ENCODE data around the gene DNA2. TPM values are rescaled to one million over a fixed set of nuclear protein-coding genes. Genes with fewer than 3 reads are reported as not detected.

The DNA2 gene
- polyA plus RNA-seq, 1 of the 3 experiments (the other 2 are of a cell fraction), result 2.5 TPM

GRCh38 chr10:68385740-68386139, 86.0 kb downstream of the DNA2 start:
- no peaks in the 10 kb centered on the region for H3K4me1 ChIP-seq (ENCODE audit: control insufficient read depth in 1 of 2, insufficient read depth in 2 of 2, low read depth in 1 of 2, low read length in 1 of 2)
- no peaks in the 10 kb centered on the region for H3K9me2 ChIP-seq
- peaks cover 9% of the 10 kb centered on the region for H3F3A ChIP-seq (replicated peaks; ENCODE audit: insufficient read depth)
- 83% methylated on average over 2 of the region's 2 CpGs for WGBS (ENCODE audit: low lambda C conversion rate)
- CTCF ChIA-PET, result interaction anchor here (0.7 to 1.9 kb wide), 4 partner anchors 12 to 369 kb away, joined by 3 to 5 read pairs (median 3); partner anchors contain the start of gene RUFY2
- H3K27me3 ChIP-seq (ENCODE audit: insufficient read depth), result no peaks in the 10 kb centered on the region
- no peak overlapping the region for H3K4me2 ChIP-seq
- no peaks in the 10 kb centered on the region for H3K79me2 ChIP-seq (ENCODE audit: insufficient read depth)
- H3K4me3 ChIP-seq (ENCODE audit: low read depth in 2 of 2, low read length in 1 of 2), result no peak overlapping the region
- H2AFZ ChIP-seq (ENCODE audit: low read depth), result no peak overlapping the region
- POLR2A ChIA-PET, result no interaction called here
- H3K36me3 ChIP-seq (replicated peaks in 1 of 2; ENCODE audit: control insufficient read depth in 1 of 2, insufficient read depth in 2 of 2, low read length in 1 of 2), result peaks cover 22 to 78% of the 10 kb centered on the region in 2 experiments
- no peaks in the 10 kb centered on the region for H4K20me1 ChIP-seq (ENCODE audit: insufficient read depth)
- H3K9ac ChIP-seq, result no peak overlapping the region
- no peaks in the 10 kb centered on the region for H3K9me3 ChIP-seq
- no peak for TF ChIP-seq RFX5 (IDR thresholded peaks at IDR 0.05; ENCODE audit: low read length)
- TF ChIP-seq GATA2 (CRISPR knock-in tag; IDR thresholded peaks at IDR 0.05), result no peak
- TF ChIP-seq TEAD4 (IDR thresholded peaks at IDR 0.05; ENCODE audit: borderline replicate concordance, insufficient read depth), result no peak
- TF ChIP-seq CHD2 (IDR thresholded peaks at IDR 0.05; ENCODE audit: low read length, partially characterized antibody), result no peak
- no peak for TF ChIP-seq EZH2phosphoT487 (IDR thresholded peaks at IDR 0.05; ENCODE audit: borderline replicate concordance, low read depth)
- TF ChIP-seq YY1 (IDR thresholded peaks at IDR 0.05; ENCODE audit: low read depth), result no peak
- TF ChIP-seq NFIC (IDR thresholded peaks at IDR 0.05; ENCODE audit: borderline replicate concordance), result no peak
- TF ChIP-seq, protein P1, sequence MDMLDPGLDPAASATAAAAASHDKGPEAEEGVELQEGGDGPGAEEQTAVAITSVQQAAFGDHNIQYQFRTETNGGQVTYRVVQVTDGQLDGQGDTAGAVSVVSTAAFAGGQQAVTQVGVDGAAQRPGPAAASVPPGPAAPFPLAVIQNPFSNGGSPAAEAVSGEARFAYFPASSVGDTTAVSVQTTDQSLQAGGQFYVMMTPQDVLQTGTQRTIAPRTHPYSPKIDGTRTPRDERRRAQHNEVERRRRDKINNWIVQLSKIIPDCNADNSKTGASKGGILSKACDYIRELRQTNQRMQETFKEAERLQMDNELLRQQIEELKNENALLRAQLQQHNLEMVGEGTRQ (IDR thresholded peaks at IDR 0.05; ENCODE audit: borderline replicate concordance, low read depth, low read length), result no peak
- no peak for TF ChIP-seq TCF12 (IDR thresholded peaks at IDR 0.05)
- TF ChIP-seq FOXM1 (IDR thresholded peaks at IDR 0.05; ENCODE audit: low read depth), result no peak
- TF ChIP-seq, protein P2, sequence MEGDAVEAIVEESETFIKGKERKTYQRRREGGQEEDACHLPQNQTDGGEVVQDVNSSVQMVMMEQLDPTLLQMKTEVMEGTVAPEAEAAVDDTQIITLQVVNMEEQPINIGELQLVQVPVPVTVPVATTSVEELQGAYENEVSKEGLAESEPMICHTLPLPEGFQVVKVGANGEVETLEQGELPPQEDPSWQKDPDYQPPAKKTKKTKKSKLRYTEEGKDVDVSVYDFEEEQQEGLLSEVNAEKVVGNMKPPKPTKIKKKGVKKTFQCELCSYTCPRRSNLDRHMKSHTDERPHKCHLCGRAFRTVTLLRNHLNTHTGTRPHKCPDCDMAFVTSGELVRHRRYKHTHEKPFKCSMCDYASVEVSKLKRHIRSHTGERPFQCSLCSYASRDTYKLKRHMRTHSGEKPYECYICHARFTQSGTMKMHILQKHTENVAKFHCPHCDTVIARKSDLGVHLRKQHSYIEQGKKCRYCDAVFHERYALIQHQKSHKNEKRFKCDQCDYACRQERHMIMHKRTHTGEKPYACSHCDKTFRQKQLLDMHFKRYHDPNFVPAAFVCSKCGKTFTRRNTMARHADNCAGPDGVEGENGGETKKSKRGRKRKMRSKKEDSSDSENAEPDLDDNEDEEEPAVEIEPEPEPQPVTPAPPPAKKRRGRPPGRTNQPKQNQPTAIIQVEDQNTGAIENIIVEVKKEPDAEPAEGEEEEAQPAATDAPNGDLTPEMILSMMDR (IDR thresholded peaks at IDR 0.05), result no peak
- no peak for TF ChIP-seq POLR2AphosphoS5 (IDR thresholded peaks at IDR 0.05; ENCODE audit: low read depth, low read length)
- no peak for TF ChIP-seq USF1 (IDR thresholded peaks at IDR 0.05; ENCODE audit: borderline replicate concordance, low read depth)
- no peak for TF ChIP-seq SIN3A (IDR thresholded peaks at IDR 0.05; ENCODE audit: borderline replicate concordance, low read depth, low read length)
- TF ChIP-seq, protein P3, sequence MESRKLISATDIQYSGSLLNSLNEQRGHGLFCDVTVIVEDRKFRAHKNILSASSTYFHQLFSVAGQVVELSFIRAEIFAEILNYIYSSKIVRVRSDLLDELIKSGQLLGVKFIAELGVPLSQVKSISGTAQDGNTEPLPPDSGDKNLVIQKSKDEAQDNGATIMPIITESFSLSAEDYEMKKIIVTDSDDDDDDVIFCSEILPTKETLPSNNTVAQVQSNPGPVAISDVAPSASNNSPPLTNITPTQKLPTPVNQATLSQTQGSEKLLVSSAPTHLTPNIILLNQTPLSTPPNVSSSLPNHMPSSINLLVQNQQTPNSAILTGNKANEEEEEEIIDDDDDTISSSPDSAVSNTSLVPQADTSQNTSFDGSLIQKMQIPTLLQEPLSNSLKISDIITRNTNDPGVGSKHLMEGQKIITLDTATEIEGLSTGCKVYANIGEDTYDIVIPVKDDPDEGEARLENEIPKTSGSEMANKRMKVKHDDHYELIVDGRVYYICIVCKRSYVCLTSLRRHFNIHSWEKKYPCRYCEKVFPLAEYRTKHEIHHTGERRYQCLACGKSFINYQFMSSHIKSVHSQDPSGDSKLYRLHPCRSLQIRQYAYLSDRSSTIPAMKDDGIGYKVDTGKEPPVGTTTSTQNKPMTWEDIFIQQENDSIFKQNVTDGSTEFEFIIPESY (IDR thresholded peaks at IDR 0.05; ENCODE audit: borderline replicate concordance, low read depth), result no peak
- TF ChIP-seq MAX (IDR thresholded peaks at IDR 0.05; ENCODE audit: low read depth), result no peak
- no peak for TF ChIP-seq NRF1 (IDR thresholded peaks at IDR 0.05; ENCODE audit: low read depth, low read length)
- no peak for DNase-seq
- no peak overlapping the region for H3K27ac ChIP-seq (ENCODE audit: low read depth in 2 of 2, low read length in 1 of 2)
